T-helper 2 cell treated with Interferon-gamma antibody and Interleukin-4, amounts not matched to agents 5 μg/mL and 100 μg/mL, for 36 hours (primary cell): ENCODE results near the gene GUCD1.

Experiments
- DNase-seq: peaks from one replicate; pipeline ENCODE4 v3.0.0; 2021; ENCODE audit warnings: low spot score
- H3K27ac Mint-ChIP-seq: one replicate; pipeline ENCODE4 v1.8.0; 2021; ENCODE audit warnings: mild to moderate bottlenecking, mixed read lengths
- H3K27me3 Mint-ChIP-seq: one replicate; pipeline ENCODE4 v1.8.0; 2021; ENCODE audit warnings: low read depth, mixed read lengths
- H3K36me3 Mint-ChIP-seq: one replicate; pipeline ENCODE4 v1.8.0; 2021; ENCODE audit warnings: low read depth, mixed read lengths
- H3K4me1 Mint-ChIP-seq: one replicate; pipeline ENCODE4 v1.8.0; 2021; ENCODE audit warnings: low read depth, mixed read lengths
- H3K4me3 Mint-ChIP-seq: one replicate; pipeline ENCODE4 v1.8.0; 2022; ENCODE audit warnings: mild to moderate bottlenecking, moderate library complexity, mixed read lengths
- H3K9me3 Mint-ChIP-seq: one replicate; pipeline ENCODE4 v1.8.0; 2021; ENCODE audit warnings: mixed read lengths

GUCD1 gene

DNA sequence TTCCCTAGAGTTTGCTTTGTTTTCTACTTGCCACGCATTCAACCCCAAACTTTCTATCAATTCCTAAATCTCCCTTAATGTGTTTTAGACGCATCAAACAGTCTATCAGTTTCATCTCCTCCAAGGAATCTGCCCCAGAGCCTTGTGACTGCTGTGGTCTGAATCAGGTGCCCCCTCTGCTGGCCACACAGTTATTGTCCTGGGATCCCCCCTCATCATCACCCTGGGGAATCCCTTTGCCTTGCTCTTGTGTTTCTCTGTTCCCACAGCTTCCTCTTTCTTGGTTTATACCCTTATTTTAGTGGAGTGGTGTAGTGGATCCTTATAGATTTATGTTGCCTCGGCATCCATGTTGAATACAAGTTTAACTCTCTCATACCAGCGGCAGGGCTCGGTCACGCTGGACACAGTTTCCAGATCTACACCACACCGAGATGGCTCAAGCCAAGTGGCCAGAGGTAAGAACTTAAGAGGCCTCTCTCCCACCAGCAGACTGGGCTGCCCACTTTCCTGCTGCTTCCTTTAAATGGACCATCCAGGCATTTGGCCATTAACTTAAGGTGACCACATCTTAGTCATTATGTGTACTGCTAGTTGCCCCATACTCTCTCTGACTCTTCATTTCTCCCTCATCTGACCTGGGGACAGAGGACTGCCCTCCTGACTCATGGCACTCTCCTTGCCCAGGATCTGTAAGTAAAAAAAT is 51.6 kb downstream of the GUCD1 start:
- peak; percentile 39 for DNase-seq
- H3K4me3 Mint-ChIP-seq, result no peak overlapping the region
- no peaks in the 10 kb centered on the region for H3K9me3 Mint-ChIP-seq
- peaks cover 10% of the 10 kb centered on the region for H3K27me3 Mint-ChIP-seq
- H3K36me3 Mint-ChIP-seq, result no peaks in the 10 kb centered on the region
- H3K27ac Mint-ChIP-seq, result no peak overlapping the region
- peaks cover 12% of the 10 kb centered on the region for H3K4me1 Mint-ChIP-seq

GRCh38 chr22:24502541-24502940 is 52.4 kb downstream of the GUCD1 start:
- Mint-ChIP-seq H3K27ac (no peak overlapping the region), H3K4me1 (peaks cover 19% of the 10 kb centered on the region), H3K4me3 (no peak overlapping the region), H3K9me3 (no peaks in the 10 kb centered on the region), H3K36me3 (no peaks in the 10 kb centered on the region), H3K27me3 (peaks cover 15% of the 10 kb centered on the region)
- DNase-seq, result no peak

- H3K4me1 Mint-ChIP-seq, result peaks cover 23% of the 10 kb centered on the region
- H3K36me3 Mint-ChIP-seq, result no peaks in the 10 kb centered on the region
- no peak overlapping the region for H3K27ac Mint-ChIP-seq
- DNase-seq, result no peak
- H3K27me3 Mint-ChIP-seq, result peaks cover 18% of the 10 kb centered on the region
- H3K4me3 Mint-ChIP-seq, result no peak overlapping the region
- no peaks in the 10 kb centered on the region for H3K9me3 Mint-ChIP-seq
Measured at GRCh38 chr22:24502034-24502433, 52.9 kb downstream of the GUCD1 start.

- Mint-ChIP-seq H3K9me3 (no peaks in the 10 kb centered on the region), H3K27me3 (peaks cover 24% of the 10 kb centered on the region), H3K27ac (no peak overlapping the region)
Measured at GRCh38 chr22:24501301-24502005, 53.5 kb downstream of the GUCD1 start.

DNA sequence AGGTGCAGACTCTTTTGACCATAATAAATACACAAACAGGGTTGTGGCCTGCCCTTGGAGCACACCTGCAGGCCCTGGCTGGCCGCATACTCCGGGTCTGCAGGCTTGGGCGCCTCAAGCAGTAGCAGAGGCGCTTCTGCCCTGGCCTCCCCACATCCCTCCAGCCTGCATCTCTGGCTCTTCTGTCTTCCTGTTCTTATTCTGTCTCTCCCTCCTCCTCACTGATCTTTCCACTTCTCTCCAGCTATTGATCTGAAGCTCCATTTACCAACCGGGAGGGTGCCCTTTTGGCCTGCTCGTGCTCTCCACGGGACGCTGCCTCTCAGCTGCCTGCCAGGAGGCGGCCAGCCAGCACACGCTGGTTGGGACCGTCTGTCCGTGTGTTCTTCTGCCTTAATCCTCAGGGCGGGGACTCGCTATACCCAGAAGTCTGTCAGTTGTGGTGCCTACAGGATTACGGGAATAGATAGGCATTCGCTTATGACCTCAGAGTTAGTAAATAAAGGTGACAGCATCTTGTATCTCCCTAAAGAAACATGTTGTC is 54.6 kb downstream of the GUCD1 start:
- DNase-seq, result no peak
- Mint-ChIP-seq H3K36me3 (no peaks in the 10 kb centered on the region), H3K4me1 (peaks cover 20% of the 10 kb centered on the region), H3K4me3 (no peak overlapping the region), H3K27ac (no peak overlapping the region), H3K9me3 (no peaks in the 10 kb centered on the region), H3K27me3 (peaks cover 31% of the 10 kb centered on the region)

More at GRCh38 chr22:24501301-24502005, 53.5 kb downstream of the GUCD1 start:
- DNase-seq, result no peak
- Mint-ChIP-seq H3K4me3 (no peak overlapping the region), H3K4me1 (peaks cover 20% of the 10 kb centered on the region), H3K36me3 (no peaks in the 10 kb centered on the region)

DNA sequence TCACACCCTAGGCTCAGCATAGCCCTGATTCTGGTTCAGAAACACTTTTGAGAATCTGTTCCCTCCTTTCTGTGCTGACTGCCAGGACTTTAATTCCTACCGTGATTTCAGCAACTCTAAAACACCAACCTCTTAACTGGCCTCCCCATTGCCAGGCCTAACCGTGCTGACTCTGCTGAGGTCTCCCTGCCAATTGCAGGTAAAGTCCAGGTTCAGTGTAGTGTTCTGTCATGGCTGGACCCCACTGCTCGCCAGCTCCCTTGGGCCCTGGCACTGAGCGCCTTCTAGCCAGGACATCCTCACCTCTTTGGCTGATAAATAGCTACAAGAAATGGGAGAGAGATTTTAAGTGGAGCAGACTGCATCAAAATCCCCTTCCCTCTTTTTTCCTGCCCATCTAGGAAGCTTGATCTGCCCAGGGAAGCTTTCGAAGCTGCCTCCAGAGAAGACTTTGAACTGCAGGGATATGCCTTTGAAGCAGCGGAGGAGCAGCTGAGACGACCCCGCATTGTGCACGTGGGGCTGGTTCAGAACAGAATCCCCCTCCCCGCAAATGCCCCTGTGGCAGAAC is 55.1 kb downstream of the GUCD1 start:
- Mint-ChIP-seq H3K9me3 (no peaks in the 10 kb centered on the region), H3K27me3 (peaks cover 37% of the 10 kb centered on the region), H3K27ac (no peak overlapping the region), H3K4me1 (peaks cover 19% of the 10 kb centered on the region), H3K36me3 (no peaks in the 10 kb centered on the region), H3K4me3 (no peak overlapping the region)
- DNase-seq, result no peak

DNA sequence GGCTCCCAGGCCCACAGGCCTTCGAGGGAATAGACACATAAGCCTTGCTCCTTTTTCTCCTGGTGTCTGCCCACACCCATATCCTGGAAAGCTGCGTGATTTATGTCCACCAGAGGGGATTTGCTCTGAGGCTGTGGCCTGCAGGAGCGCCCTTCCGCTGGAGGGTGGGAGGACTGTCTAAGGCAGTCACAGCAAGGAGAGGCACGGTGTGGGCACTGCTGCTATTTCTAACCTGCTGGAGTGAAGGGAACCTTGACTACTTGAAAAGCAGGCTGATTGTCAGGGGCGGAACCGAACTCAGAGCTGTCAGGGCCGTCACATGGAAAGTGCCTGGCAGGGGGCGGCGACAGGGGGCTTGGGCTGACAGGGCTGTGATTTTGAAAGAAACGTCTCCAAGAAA is 56.1 kb downstream of the GUCD1 start:
- DNase-seq, result no peak
- Mint-ChIP-seq H3K27ac (no peak overlapping the region), H3K27me3 (peaks cover 40% of the 10 kb centered on the region), H3K9me3 (no peaks in the 10 kb centered on the region), H3K36me3 (no peaks in the 10 kb centered on the region), H3K4me3 (no peak overlapping the region), H3K4me1 (peaks cover 19% of the 10 kb centered on the region)

DNA sequence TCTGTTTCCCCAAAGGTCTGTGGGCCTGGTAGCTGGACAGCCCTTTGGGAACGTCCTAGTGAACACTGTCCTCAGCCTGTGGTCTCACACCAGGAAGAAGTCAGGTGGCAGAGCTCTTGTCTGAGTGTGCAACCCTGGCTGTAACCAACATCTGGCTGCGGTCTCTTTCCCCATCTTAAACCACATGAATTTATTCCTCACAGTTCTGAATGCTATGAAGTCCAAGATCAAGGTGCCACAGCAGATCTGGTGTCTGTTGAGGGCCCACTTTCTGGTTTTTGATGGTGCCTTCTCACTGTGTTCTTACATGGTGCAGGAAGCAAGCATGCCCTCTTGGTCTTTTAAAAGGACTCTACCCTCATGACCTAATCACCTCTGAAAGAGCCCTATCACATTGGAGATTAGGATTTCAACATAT is 57.1 kb downstream of the GUCD1 start:
- no peak for DNase-seq
- Mint-ChIP-seq H3K4me1 (peaks cover 13% of the 10 kb centered on the region), H3K4me3 (no peak overlapping the region), H3K36me3 (no peaks in the 10 kb centered on the region), H3K27ac (no peak overlapping the region), H3K27me3 (peaks cover 48% of the 10 kb centered on the region), H3K9me3 (no peaks in the 10 kb centered on the region)

- H3K27ac Mint-ChIP-seq, result no peak overlapping the region
- H3K27me3 Mint-ChIP-seq, result peaks cover 53% of the 10 kb centered on the region
- H3K4me1 Mint-ChIP-seq, result peaks cover 13% of the 10 kb centered on the region
- H3K9me3 Mint-ChIP-seq, result no peaks in the 10 kb centered on the region
- no peak for DNase-seq
- no peaks in the 10 kb centered on the region for H3K36me3 Mint-ChIP-seq
- no peak overlapping the region for H3K4me3 Mint-ChIP-seq
Measured at GRCh38 chr22:24496661-24497060, 58.3 kb downstream of the GUCD1 start.

GRCh38 chr22:24496234-24496633 is 58.7 kb downstream of the GUCD1 start:
- DNase-seq, result no peak
- no peaks in the 10 kb centered on the region for H3K36me3 Mint-ChIP-seq
- H3K4me3 Mint-ChIP-seq, result no peak overlapping the region
- H3K9me3 Mint-ChIP-seq, result no peaks in the 10 kb centered on the region
- peaks cover 57% of the 10 kb centered on the region for H3K27me3 Mint-ChIP-seq
- peaks cover 13% of the 10 kb centered on the region for H3K4me1 Mint-ChIP-seq
- H3K27ac Mint-ChIP-seq, result no peak overlapping the region

- H3K27me3 Mint-ChIP-seq, result peaks cover 61% of the 10 kb centered on the region
- no peak overlapping the region for H3K4me3 Mint-ChIP-seq
- no peaks in the 10 kb centered on the region for H3K36me3 Mint-ChIP-seq
- H3K9me3 Mint-ChIP-seq, result no peaks in the 10 kb centered on the region
- no peak overlapping the region for H3K27ac Mint-ChIP-seq
- peaks cover 13% of the 10 kb centered on the region for H3K4me1 Mint-ChIP-seq
- DNase-seq, result no peak
Measured at GRCh38 chr22:24495365-24495675, 59.6 kb downstream of the GUCD1 start.

- no peak for DNase-seq
- Mint-ChIP-seq H3K27ac (no peak within 1 kb of the TSS), H3K27me3 (peaks cover 62% of the 10 kb centered on the region), H3K36me3 (no peaks in the 10 kb centered on the region), H3K4me3 (no peak within 1 kb of the TSS), H3K4me1 (peaks cover 13% of the 10 kb centered on the region), H3K9me3 (no peaks in the 10 kb centered on the region)
Measured at GRCh38 chr22:24494528-24495364, 60.2 kb downstream of the GUCD1 start, which contains the start of gene UPB1. Gene UPB1, plus strand, starts transcription at chr22:24495332. Its CDS starts 72 bp downstream, at chr22:24495404.

DNA sequence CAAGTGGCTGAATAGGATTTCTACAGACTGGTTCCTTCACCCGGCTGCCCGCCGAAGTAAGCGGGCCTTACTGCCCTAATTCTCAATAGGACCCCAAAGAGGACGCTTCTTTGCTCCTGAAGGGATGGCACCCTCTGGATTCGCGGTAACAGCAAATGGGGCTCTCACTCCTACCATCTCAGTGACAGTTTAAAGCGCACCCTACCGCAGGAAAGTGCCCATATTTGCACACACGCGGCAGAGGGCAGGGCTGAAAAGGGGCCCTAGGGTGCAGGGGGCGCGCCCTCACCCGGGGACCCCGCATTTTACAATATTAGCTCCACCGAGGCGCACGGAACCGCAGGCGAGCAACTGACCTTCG is 60.8 kb downstream of the GUCD1 start:
- no peaks in the 10 kb centered on the region for H3K36me3 Mint-ChIP-seq

More for the DNA sequence above, 60.8 kb downstream of the GUCD1 start:
- Mint-ChIP-seq H3K9me3 (no peaks in the 10 kb centered on the region), H3K27me3 (peaks cover 68% of the 10 kb centered on the region), H3K27ac (no peak overlapping the region), H3K4me1 (peaks cover 13% of the 10 kb centered on the region), H3K4me3 (no peak overlapping the region)
- DNase-seq, result no peak
